ENCODE results near the gene HOXD4. TPM values are rescaled to one million over a fixed set of nuclear protein-coding genes. Genes with fewer than 3 reads are reported as not detected.

Gene HOXD4
- polyA plus RNA-seq, 2 of the 4 experiments (the other 2 are of a cell fraction) = 0.27 to 0.87 TPM

- H3K27ac ChIP-seq = no peak overlapping the region
- FAIRE-seq = no peak
- POLR2A ChIA-PET = no interaction called here
- TF ChIP-seq RCOR1 (IDR thresholded peaks at IDR 0.05; ENCODE audit: low read depth, low read length) = no peak
- no peak for TF ChIP-seq ZFP36 (IDR thresholded peaks at IDR 0.05; ENCODE audit: borderline replicate concordance, partially characterized antibody)
- no peak for TF ChIP-seq HES2 (IDR thresholded peaks at IDR 0.05)
- TF ChIP-seq JUN (IDR thresholded peaks at IDR 0.05) = no peak
- no peak for TF ChIP-seq RARB (CRISPR knock-in tag; IDR thresholded peaks at IDR 0.05)
- no peak for TF ChIP-seq TFCP2L1 (CRISPR knock-in tag; IDR thresholded peaks at IDR 0.05)
- TF ChIP-seq EHF (CRISPR knock-in tag; IDR thresholded peaks at IDR 0.05) = no peak
- TF ChIP-seq HOXB13 (CRISPR knock-in tag; IDR thresholded peaks at IDR 0.05; ENCODE audit: low read depth) = no peak
- TF ChIP-seq PHF8 (IDR thresholded peaks at IDR 0.05; ENCODE audit: borderline replicate concordance, low read depth) = no peak
- TF ChIP-seq MAFK (IDR thresholded peaks at IDR 0.05; ENCODE audit: partially characterized antibody) = no peak
- TF ChIP-seq JUNB (IDR thresholded peaks at IDR 0.05) = no peak
- TF ChIP-seq CTCF (IDR thresholded peaks at IDR 0.05) = no peak
- peaks cover 6% of the 10 kb centered on the region; the same call in 1 of the 3 replicates for H3K4me1 ChIP-seq
- DNase-seq (ENCODE audit: low read depth in 1 of 2, low spot score in 1 of 2) = no peak
- H3K4me3 ChIP-seq = no peak overlapping the region
- no peak for ATAC-seq
- no peak overlapping the region for H3K4me2 ChIP-seq
- H3K9me3 ChIP-seq = no peaks in the 10 kb centered on the region
- CTCF ChIA-PET = interaction anchor here (2.2 kb wide), 1 partner anchor 29 kb away, joined by 8 read pairs; no protein-coding TSS in a partner anchor
- 56% methylated on average over 2 of the region's 2 CpGs for WGBS (ENCODE audit: missing lambda C conversion rate)
Observed at GRCh38 chr2:176169711-176170110, 18.4 kb downstream of the HOXD4 start.

- TF ChIP-seq FOSB (CRISPR knock-in tag; IDR thresholded peaks at IDR 0.05) (no peak), GATA3 (IDR thresholded peaks at IDR 0.05; ENCODE audit: borderline replicate concordance) (no peak), CTCF (IDR thresholded peaks at IDR 0.05) (no peak), TFCP2L1 (CRISPR knock-in tag; IDR thresholded peaks at IDR 0.05) (no peak), FOSL2 (IDR thresholded peaks at IDR 0.05) (no peak), FOSL2 (CRISPR knock-in tag; IDR thresholded peaks at IDR 0.05) (no peak), ATOH8 (CRISPR knock-in tag; IDR thresholded peaks at IDR 0.05; ENCODE audit: low read depth) (no peak), MAZ (IDR thresholded peaks at IDR 0.05; ENCODE audit: borderline replicate concordance, low read depth, low read length) (no peak), HMGXB4 (CRISPR knock-in tag; IDR thresholded peaks at IDR 0.05; ENCODE audit: borderline replicate concordance) (no peak), HEYL (CRISPR knock-in tag; IDR thresholded peaks at IDR 0.05) (no peak), MAX (IDR thresholded peaks at IDR 0.05) (no peak), PBX3 (IDR thresholded peaks at IDR 0.05) (no peak), NPAS2 (CRISPR knock-in tag; IDR thresholded peaks at IDR 0.05; ENCODE audit: borderline replicate concordance) (no peak), PHF8 (IDR thresholded peaks at IDR 0.05; ENCODE audit: borderline replicate concordance, low read depth) (no peak), CHD2 (IDR thresholded peaks at IDR 0.05; ENCODE audit: low read length, partially characterized antibody) (no peak), JUNB (IDR thresholded peaks at IDR 0.05) (no peak), POLR2AphosphoS2 (conservative IDR thresholded peaks at IDR 0.05; ENCODE audit: low read length) (no peak), KDM1A (IDR thresholded peaks at IDR 0.05; ENCODE audit: low read depth) (no peak), TP53 (CRISPR knock-in tag; IDR thresholded peaks at IDR 0.05) (no peak), EP300 (IDR thresholded peaks at IDR 0.05) (no peak)
- ChIA-PET POLR2A (no interaction called here), CTCF (interaction anchor here (2.2 kb wide), 1 partner anchor 30 kb away, joined by 8 read pairs; no protein-coding TSS in a partner anchor)
- Histone ChIP-seq H3K27ac (no peak overlapping the region), H3K4me2 (no peak overlapping the region), H3K4me1 (peaks cover 6% of the 10 kb centered on the region; the same call in 1 of the 3 replicates), H3K4me3 (no peak overlapping the region), H3K9me3 (no peaks in the 10 kb centered on the region)
- ATAC-seq (no peak), FAIRE-seq (no peak), DNase-seq (ENCODE audit: low read depth in 1 of 2, low spot score in 1 of 2) (no peak)
- WGBS (ENCODE audit: missing lambda C conversion rate) = 73% methylated on average over 1 of the region's 1 CpG
Observed at GRCh38 chr2:176170602-176171305, 19.4 kb downstream of the HOXD4 start.
